ENCODE results near the gene INHA. TPM values are rescaled to one million over a fixed set of nuclear protein-coding genes. Genes with fewer than 3 reads are reported as not detected.

The INHA gene
- total RNA-seq, 4 donors from 2014 or later: 0.50 to 1.1 (median 0.81) TPM; not detected in 1

- no peaks in the 10 kb centered on the region for H3K27me3 ChIP-seq
- DNase-seq: no peak
- intact Hi-C loops (cut with DNase I): no loop called here
- WGBS, 2 donors: 97% methylated on average over 20 of the region's 20 CpGs
- H3K36me3 ChIP-seq: no peaks in the 10 kb centered on the region
- peaks cover 16 to 27% of the 10 kb centered on the region in 2 donors for H3K4me1 ChIP-seq
- no peak overlapping the region for H3K4me3 ChIP-seq (replicated peaks in 1 of 3)
- TF ChIP-seq, protein P1, sequence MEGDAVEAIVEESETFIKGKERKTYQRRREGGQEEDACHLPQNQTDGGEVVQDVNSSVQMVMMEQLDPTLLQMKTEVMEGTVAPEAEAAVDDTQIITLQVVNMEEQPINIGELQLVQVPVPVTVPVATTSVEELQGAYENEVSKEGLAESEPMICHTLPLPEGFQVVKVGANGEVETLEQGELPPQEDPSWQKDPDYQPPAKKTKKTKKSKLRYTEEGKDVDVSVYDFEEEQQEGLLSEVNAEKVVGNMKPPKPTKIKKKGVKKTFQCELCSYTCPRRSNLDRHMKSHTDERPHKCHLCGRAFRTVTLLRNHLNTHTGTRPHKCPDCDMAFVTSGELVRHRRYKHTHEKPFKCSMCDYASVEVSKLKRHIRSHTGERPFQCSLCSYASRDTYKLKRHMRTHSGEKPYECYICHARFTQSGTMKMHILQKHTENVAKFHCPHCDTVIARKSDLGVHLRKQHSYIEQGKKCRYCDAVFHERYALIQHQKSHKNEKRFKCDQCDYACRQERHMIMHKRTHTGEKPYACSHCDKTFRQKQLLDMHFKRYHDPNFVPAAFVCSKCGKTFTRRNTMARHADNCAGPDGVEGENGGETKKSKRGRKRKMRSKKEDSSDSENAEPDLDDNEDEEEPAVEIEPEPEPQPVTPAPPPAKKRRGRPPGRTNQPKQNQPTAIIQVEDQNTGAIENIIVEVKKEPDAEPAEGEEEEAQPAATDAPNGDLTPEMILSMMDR (IDR thresholded peaks at IDR 0.05): no peak
- no peak for TF ChIP-seq POLR2A (IDR thresholded peaks at IDR 0.05)
- no peak overlapping the region for H3K27ac ChIP-seq
- no peaks in the 10 kb centered on the region for H3K9me3 ChIP-seq
These were observed 16.2 kb upstream of the INHA start for GRCh38 chr2:219555956-219556355.

- Histone ChIP-seq H3K4me1 (peaks cover 13 to 23% of the 10 kb centered on the region in 2 donors), H3K27ac (no peak overlapping the region), H3K9me3 (no peaks in the 10 kb centered on the region), H3K36me3 (no peaks in the 10 kb centered on the region), H3K4me3 (replicated peaks in 1 of 3) (no peak overlapping the region), H3K27me3 (no peaks in the 10 kb centered on the region)
- TF ChIP-seq, protein P1 (IDR thresholded peaks at IDR 0.05): no peak
- no peak for TF ChIP-seq POLR2A (IDR thresholded peaks at IDR 0.05)
- DNase-seq: no peak
- intact Hi-C loops (cut with DNase I): no loop called here
- 84 to 88% methylated on average over 7 to 13 of the region's 19 CpGs for WGBS, 2 donors
These were observed 15.7 kb upstream of the INHA start for GRCh38 chr2:219556413-219556812.

DNA sequence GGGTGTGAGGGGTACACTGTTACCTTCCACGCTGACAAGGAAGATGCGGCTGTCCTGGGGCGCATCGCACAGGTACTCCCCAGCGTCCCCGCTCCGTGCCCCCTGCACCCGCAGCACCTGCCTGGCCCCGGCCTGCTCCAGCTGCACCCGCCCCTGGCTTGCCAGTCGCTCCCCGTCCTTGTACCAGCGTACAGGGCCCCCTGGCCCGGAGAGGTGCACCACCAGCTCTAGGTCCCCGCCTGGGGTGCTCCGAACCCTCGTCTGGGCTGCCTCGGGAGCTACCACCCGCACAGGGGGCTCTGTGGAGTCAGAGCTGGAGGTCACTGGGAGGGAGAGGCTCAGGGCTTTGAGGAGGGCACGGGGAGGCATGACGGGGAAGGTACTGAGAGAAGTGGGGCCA is 14.8 kb upstream of the INHA start:
- Histone ChIP-seq H3K27ac (no peak overlapping the region), H3K9me3 (no peaks in the 10 kb centered on the region), H3K36me3 (no peaks in the 10 kb centered on the region), H3K4me1 (peaks cover 7 to 14% of the 10 kb centered on the region in 2 donors), H3K4me3 (replicated peaks in 1 of 3) (no peak overlapping the region), H3K27me3 (no peaks in the 10 kb centered on the region)
- WGBS, 2 donors: 90 to 91% methylated on average over 11 to 21 of the region's 21 CpGs
- TF ChIP-seq POLR2A (IDR thresholded peaks at IDR 0.05): no peak
- TF ChIP-seq, protein P1 (IDR thresholded peaks at IDR 0.05): no peak
- intact Hi-C loops (cut with DNase I): no loop called here
- DNase-seq: no peak

GRCh38 chr2:219557791-219558785 is 14.0 kb upstream of the INHA start:
- Histone ChIP-seq H3K27ac (no peak overlapping the region), H3K36me3 (peaks cover 0 to 3% of the 10 kb centered on the region in 2 donors), H3K4me3 (replicated peaks in 1 of 3) (no peak overlapping the region), H3K4me1 (peaks cover 2 to 10% of the 10 kb centered on the region in 2 donors), H3K27me3 (no peaks in the 10 kb centered on the region), H3K9me3 (no peaks in the 10 kb centered on the region)
- 93 to 100% methylated on average over 1 to 10 of the region's 25 CpGs for WGBS, 2 donors
- TF ChIP-seq, protein P1 (IDR thresholded peaks at IDR 0.05): no peak
- TF ChIP-seq POLR2A (IDR thresholded peaks at IDR 0.05): no peak
- DNase-seq: no peak
- intact Hi-C loops (cut with DNase I): no loop called here

All from thyroid gland (tissue), 4 donors.